ENCODE measurements around the gene DYNLRB1.

Gene DYNLRB1

DNA sequence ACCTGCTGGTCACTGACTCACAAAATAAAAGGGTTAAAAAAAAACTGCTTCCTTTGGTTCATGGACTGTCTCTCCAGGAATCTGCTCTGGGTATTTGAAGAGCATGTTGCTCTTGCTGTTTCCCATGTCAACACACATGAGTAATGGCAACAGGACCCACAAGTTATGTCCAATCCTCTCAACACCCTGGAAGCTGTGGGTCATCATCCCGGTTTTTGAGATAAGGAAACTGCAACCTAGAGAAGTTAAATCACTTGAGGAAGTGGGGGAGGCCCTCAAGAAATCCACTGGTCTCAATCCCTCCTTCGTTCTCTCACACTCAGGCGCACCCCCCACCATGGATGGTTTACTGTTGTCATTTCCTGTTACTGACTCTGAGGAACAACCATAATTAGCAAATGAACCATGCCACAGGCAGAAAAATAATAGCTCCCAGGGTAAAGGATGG, 54.7 kb downstream of the DYNLRB1 start:
- no peak for FAIRE-seq
- TF ChIP-seq CTCF (IDR thresholded peaks at IDR 0.05; ENCODE audit: insufficient read depth, missing control alignments), result no peak
- DNase-seq (ENCODE audit: insufficient read length, low spot score), result no peak

DNA sequence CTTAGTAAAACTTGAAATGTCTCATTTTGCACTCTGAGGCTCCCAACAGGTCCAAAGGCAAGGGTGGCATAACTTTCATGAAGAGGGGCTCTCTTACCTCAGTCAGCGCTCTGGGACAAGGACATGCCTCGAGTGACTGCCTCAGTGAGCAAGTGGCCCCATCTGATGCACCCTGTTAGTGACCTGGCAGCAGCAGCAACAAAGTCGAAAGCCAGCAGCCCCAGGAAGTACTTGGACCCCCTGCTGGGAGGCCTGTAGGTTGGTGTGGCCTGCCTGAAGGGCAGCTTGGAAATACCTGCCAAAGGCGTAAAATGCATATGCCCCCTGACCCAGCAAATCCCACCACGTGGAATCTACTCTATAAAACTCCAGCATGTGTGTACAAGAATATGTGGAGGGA, 55.5 kb downstream of the DYNLRB1 start:
- no peak for DNase-seq (ENCODE audit: insufficient read length, low spot score)
- FAIRE-seq, result no peak
- no peak for TF ChIP-seq CTCF (IDR thresholded peaks at IDR 0.05; ENCODE audit: insufficient read depth, missing control alignments)

- no peak for FAIRE-seq
- no peak for TF ChIP-seq CTCF (IDR thresholded peaks at IDR 0.05; ENCODE audit: insufficient read depth, missing control alignments)
- DNase-seq (ENCODE audit: insufficient read length, low spot score), result no peak
Observed at GRCh38 chr20:34573541-34574300, 57.5 kb downstream of the DYNLRB1 start.

- no peak for TF ChIP-seq CTCF (IDR thresholded peaks at IDR 0.05; ENCODE audit: insufficient read depth, missing control alignments)
- FAIRE-seq, result no peak
- no peak for DNase-seq (ENCODE audit: insufficient read length, low spot score)
Observed at GRCh38 chr20:34574426-34574825, 58.2 kb downstream of the DYNLRB1 start.

GRCh38 chr20:34574861-34575260, 58.6 kb downstream of the DYNLRB1 start:
- TF ChIP-seq CTCF (IDR thresholded peaks at IDR 0.05; ENCODE audit: insufficient read depth, missing control alignments), result no peak
- DNase-seq (ENCODE audit: insufficient read length, low spot score) (no peak), FAIRE-seq (no peak)

DNA sequence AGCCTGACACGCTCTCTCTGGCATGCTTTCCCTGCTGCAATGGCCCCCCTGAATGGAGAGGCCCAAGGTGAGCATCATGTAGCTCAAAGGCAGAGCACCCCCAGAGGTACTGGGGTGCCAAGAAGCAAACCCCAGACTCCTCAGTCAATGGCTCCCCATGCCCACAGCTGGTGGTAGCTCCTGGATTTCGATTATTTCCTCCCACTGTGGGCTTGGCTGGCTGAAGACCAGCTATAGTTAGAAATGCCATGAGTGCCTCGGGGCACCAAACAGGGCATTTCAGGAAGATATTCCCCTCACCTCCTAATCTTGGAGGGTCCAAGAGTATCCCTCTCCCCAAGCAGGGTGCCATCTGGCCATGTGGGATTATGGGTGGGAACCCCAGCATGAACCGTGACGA, 59.0 kb downstream of the DYNLRB1 start:
- FAIRE-seq (no peak), DNase-seq (ENCODE audit: insufficient read length, low spot score) (no peak)
- TF ChIP-seq CTCF (IDR thresholded peaks at IDR 0.05; ENCODE audit: insufficient read depth, missing control alignments), result no peak

DNA sequence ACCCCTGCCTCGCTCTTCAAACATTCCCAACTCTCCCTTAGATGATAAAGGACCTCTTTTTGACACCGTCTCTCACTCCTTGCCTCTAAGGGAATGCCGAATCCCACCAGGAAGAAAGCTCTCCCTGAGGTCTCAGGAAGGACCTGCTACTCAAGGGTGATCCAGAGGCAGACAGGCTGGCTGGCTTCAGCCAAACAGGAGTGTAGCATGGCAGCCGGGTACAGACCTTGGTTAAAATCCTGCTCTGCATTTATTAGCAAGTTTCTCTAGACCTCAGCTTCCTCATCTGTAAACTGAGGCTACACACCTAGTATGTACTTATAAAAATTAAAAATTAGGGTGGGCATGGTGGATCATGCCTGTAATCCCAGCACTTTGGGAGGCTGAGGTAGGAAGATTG, 59.5 kb downstream of the DYNLRB1 start:
- DNase-seq (ENCODE audit: insufficient read length, low spot score), result no peak
- FAIRE-seq, result no peak
- TF ChIP-seq CTCF (IDR thresholded peaks at IDR 0.05; ENCODE audit: insufficient read depth, missing control alignments), result no peak

All from D721Med (cell line).